GM12874 (cell line): ENCODE results near the gene TCIRG1.

ENCODE experiments used
- TF ChIP-seq, protein P1 (sequence below): IDR thresholded peaks from 2 replicates; pipeline ENCODE4 v1.5.1; 2011; ENCODE audit warnings: low read depth, mild to moderate bottlenecking, control low read depth, low read length, moderate library complexity; ENCODE audit not compliant: insufficient read depth

Gene TCIRG1

DNA sequence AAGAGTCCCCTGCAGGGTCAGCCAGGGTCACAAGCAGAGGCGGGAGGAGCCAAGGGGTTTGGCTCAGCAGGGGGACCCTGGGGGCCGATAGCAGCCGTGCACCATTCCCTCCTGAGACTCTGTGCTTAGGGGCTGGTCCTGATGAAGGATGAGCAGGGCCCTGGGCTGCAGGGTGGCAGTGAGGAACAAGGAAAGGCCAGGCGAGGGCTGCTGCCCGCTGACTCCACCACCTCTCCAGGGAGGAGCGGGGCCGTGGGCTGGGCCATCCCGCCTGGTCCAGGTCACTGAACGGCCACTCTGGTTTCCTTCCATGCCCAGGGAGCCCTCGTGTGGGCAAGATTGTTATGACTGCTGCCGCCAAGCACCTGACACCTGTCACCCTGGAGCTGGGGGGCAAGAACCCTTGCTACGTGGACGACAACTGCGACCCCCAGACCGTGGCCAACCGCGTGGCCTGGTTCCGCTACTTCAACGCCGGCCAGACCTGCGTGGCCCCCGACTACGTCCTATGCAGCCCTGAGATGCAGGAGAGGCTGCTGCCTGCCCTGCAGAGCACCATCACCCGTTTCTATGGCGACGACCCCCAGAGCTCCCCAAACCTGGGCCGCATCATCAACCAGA, 17.5 kb upstream of the TCIRG1 start:
- TF ChIP-seq, protein P1, sequence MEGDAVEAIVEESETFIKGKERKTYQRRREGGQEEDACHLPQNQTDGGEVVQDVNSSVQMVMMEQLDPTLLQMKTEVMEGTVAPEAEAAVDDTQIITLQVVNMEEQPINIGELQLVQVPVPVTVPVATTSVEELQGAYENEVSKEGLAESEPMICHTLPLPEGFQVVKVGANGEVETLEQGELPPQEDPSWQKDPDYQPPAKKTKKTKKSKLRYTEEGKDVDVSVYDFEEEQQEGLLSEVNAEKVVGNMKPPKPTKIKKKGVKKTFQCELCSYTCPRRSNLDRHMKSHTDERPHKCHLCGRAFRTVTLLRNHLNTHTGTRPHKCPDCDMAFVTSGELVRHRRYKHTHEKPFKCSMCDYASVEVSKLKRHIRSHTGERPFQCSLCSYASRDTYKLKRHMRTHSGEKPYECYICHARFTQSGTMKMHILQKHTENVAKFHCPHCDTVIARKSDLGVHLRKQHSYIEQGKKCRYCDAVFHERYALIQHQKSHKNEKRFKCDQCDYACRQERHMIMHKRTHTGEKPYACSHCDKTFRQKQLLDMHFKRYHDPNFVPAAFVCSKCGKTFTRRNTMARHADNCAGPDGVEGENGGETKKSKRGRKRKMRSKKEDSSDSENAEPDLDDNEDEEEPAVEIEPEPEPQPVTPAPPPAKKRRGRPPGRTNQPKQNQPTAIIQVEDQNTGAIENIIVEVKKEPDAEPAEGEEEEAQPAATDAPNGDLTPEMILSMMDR = peak; percentile 15; the same call in 1 of the 2 replicates

DNA sequence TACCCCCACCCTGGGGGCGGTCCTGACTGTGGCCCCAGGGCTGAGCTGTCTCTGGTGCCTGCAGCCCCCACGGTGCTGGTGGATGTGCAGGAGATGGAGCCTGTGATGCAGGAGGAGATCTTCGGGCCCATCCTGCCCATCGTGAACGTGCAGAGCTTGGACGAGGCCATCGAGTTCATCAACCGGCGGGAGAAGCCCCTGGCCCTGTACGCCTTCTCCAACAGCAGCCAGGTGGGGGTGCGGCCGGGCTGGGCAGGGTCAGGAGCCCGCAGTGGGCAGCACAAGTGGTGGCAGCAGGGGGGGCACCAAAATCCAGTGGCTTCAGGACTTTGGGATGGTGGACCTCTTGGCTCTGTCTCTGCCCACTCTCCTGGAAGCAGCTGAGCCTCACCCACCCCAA, 16.3 kb upstream of the TCIRG1 start:
- TF ChIP-seq, protein P1 = no peak

DNA sequence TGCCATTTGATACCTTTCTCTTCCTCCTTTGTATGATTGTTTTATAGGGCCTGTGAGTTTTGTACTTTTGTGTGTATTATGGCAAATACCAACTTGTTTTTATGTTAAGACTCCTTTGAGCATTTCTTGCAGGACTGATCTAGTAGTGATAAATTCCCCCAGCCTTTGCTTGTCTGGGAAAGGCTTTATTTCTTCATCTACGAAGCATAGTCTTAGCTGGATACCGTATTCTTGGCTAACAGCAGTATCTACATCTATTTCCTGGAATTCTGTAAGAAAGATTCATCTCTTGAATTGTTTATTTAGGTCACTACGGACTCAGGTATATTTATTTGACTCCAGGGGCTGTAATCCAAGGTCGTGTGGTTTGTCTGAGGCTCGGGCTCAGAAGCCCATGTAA, 14.3 kb upstream of the TCIRG1 start:
- TF ChIP-seq, protein P1 = no peak

DNA sequence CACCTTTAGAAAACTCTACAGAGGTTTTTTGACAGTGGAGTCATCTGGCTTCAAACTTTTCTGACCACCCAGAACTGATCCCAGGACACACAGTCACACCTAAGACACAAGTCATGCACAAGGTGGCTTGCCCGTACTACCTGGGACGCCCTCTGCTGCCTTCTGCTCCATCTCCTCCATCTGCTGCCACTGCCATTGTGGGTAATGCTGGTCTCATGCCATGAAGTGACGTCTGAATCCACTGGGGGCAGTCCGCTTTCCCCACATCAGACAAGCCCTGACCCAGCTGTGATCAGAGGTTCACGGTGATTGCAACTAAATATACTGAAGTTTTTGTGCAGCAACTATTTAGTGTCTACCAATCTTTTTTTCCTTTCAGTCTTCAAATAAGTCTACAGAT, 13.8 kb upstream of the TCIRG1 start:
- TF ChIP-seq, protein P1 = 0 out of 2 replicates have a peak, but pooled peaks have one; percentile 27

DNA sequence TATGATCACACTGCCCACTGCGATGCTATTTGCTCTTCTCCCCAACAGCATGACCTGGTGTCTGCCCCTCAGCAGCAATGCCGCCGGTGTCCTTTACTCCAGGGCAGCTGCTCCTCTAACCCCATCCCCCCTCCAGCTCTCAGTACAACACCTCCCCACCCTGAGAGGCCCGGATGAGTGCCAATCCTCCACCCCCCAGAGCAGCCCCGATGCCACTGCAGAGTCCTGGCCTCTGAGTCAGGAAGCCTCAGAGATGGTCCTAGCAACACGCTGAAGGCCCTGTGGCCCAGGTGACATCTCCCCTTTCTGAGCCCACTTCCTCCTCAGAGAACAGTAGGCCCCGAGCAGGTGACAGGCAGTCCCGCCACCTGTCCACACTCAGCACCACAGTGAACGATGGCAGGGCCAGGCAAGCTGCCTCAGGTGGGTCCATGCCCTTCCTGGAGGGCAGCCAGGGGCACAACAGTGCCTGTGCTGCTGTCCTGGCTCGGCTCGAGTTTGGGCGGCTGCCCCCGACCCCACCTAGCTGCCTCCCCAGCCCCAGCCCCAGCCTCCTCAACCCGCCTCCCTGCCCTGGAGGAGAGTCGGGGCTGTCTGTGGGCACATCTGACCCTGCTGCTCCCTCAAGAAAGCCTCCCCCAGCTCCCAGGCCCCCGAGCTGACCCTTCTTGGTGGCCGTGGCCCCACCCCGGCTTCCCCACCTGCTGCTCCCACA, 12.3 kb upstream of the TCIRG1 start:
- TF ChIP-seq, protein P1 = no peak

DNA sequence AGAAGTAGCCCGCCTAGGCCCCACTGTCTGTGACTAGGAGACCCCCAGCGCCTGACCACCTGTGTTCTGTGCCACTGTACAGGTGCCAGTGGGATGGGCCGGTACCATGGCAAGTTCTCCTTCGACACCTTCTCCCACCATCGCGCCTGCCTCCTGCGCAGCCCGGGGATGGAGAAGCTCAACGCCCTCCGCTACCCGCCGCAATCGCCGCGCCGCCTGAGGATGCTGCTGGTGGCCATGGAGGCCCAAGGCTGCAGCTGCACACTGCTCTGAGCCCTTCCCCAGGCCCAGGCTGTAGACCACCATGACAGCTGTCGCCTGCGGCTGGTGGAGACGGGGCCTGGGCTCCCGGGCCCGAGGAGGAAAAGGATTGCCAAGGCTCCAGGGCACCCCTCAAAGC, 11.2 kb upstream of the TCIRG1 start:
- TF ChIP-seq, protein P1 = no peak

DNA sequence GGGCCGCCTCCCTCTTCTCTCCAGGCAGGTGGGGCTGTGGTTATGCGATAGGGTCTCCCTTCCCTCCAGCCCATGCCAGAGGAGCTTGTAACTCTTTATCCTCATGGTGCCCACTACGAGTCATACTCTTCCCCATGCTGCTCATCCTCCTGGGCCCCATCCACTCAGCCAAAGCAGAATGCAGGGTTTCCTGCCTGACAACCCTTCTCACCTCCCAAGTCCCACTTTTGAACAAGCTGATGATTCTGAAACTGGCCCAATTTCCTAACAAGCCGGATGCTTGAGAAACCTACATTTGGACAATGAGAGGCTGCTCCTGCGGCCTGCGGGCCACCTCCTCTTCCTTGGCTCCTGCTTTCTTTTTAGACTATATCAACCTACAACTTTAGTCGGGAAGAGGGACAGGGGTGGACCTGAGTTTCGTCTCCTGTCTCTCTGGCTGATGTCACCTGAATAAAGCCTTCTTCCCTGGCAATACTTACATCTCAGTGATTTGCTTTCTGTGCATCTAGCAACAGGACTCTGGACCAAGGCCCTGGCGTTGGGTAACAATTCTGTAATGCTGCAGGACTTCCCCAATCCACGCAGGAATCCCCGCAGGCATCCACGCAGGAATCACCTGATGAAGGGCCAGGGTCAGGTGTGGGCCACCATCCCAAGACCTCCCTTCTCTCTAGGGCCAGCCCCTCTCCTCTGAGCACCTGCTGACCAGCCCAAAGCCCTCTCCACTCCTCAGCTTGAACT, 9.9 kb upstream of the TCIRG1 start:
- TF ChIP-seq, protein P1 = no peak
